NK-92 treated with Interleukin-12 subunit alpha and Interleukin-12 subunit beta, amount 100 ng/mL, for 24 hours (cell line): ENCODE data around the gene WFDC1.
A peak's percentile ranks its signal among the peaks of the same experiment; 100 is the strongest.

ENCODE experiments used
- DNase-seq: peaks from one replicate; lab custom pipeline; 2025; lab: John Stamatoyannopoulos, UW

The WFDC1 gene

GRCh38 chr16:84355149-84355548 is 60.5 kb downstream of the WFDC1 start:
- no peak for DNase-seq

- no peak for DNase-seq
Measured at GRCh38 chr16:84356176-84356575, 61.5 kb downstream of the WFDC1 start.

GRCh38 chr16:84356591-84357116 is 62.0 kb downstream of the WFDC1 start:
- DNase-seq = no peak

GRCh38 chr16:84357191-84357651 is 62.5 kb downstream of the WFDC1 start:
- no peak for DNase-seq

DNA sequence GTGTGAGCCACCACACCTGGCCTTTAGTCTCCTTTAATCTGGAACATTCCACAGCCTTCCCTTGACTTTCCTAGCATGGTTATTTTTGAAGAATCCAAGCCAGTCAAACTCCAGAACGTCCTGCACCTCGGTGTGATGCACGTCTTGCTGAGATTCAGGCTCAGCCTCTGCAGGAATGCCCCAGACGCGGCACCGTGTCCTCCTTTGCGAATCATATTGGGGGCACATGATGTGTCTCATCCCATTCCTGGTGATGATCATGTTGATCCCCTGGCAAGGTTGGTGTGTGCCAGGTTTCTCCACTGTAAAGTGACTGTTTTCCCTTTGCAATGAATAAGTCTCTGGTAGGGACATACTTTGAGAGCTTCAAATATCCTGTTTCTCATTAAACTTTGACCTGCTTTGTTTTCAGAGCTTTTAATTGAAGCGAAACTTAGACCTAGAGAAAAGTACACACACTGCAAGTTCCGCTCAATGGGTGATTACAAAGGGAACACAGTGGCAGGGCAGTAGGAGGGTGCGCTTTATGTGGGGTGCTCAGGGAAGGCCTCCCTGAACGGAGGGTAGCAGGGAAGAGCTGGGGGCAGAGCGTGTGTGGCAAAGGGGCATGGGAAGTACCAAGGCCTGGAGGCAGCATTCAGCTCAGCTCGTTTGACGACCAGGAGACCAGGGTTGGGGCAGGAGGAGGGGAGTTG is 64.1 kb downstream of the WFDC1 start:
- DNase-seq = no peak

GRCh38 chr16:84359326-84359725 is 64.6 kb downstream of the WFDC1 start:
- no peak for DNase-seq

DNA sequence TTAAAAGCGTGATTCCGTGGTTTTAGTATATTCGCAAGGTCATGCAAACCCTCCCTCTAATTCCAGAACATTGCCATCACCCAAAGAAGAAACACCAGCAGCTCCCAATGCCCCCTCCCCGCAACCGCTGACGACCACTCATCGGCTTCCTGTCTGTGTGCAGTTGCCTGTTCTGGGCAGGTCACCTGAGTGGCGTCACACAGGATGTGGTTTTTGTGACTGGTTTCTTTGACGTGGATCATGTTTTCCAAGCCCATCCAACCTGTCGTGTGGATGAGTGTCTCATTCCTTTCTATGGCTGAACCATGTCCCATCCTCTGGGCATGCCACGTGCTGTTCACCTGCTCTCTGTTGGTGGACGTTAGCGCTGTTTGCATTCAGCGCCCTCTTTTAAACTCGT is 65.5 kb downstream of the WFDC1 start:
- peak; percentile 7 for DNase-seq

GRCh38 chr16:84360748-84361147 is 66.1 kb downstream of the WFDC1 start:
- DNase-seq = no peak

DNA sequence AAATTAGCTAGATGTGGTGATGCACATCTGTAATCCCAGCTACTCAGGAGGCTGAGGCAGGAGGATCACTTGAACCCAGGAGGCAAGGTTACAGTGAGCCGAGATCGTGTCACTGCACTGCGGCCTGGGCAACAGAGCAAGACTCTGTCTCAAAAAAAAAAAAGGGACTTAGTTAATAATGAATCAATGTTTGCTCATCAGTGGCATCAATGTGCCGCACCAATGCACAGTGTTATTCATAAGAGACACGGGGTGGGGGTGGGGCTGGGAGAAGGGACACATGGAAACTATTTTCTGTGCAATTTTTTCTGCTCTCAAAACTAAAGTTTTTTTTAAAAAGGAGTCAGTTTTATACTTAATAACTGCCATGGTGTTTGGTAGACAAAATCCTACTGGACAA is 66.9 kb downstream of the WFDC1 start:
- DNase-seq = no peak

DNA sequence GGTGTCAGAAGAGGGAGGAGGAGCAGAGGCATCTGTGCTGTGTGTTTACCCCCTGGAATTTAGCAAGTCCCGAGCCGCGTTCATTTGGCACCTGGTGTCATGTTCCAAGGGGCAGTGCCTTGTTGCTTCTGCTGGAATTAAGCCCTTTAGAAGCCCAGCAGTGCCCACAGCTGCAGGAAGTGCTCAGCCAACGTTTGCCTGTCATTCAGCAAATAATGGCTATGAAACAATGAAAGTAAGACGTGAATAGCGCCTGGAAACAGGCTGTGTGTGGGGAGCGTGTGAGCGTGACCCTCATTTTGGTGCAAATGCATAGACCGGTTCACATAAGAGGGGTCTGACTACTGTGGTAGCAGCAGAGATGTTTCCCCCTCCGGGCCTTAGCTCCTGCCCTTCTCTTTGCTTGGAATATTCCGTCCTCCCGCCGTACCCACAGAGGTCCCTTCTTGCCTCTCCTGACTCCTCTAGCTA is 67.8 kb downstream of the WFDC1 start:
- DNase-seq = no peak

GRCh38 chr16:84366208-84366607 is 71.5 kb downstream of the WFDC1 start:
- no peak for DNase-seq

GRCh38 chr16:84367297-84367680 is 72.6 kb downstream of the WFDC1 start:
- no peak for DNase-seq

DNA sequence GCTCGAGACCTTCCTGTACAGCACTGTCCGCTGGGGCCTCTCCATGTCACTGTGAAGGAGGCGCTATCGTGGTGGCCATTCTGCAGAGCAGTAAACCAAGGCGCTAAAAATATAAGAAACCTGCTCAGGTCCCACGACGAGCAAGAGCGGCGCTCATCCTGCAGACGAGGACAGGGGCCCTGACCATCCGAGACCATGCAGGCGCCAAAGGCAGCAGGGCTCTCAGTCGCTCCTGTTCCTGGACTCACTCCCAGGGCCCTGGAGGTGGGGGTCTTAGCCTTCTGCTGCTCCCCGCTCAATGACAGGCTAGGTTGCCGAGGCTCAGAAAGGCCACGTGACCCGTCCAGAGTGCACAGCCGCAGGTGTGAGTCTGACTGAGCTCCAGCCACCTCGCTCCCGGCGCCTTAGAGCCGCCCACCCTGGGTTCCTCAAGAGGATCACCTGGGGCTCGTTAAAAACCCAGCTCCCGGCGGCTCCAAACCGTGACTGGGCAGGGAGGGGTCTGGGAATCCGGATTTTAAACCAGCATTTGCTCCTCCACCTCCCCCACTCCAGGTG is 73.2 kb downstream of the WFDC1 start:
- DNase-seq = no peak

GRCh38 chr16:84368308-84368996 is 73.8 kb downstream of the WFDC1 start, which contains the start of gene ATP2C2:
TSS of gene ATP2C2 (plus strand) at chr16:84368538. CDS start at chr16:84368616, 78 bp downstream.
- DNase-seq = no peak

DNA sequence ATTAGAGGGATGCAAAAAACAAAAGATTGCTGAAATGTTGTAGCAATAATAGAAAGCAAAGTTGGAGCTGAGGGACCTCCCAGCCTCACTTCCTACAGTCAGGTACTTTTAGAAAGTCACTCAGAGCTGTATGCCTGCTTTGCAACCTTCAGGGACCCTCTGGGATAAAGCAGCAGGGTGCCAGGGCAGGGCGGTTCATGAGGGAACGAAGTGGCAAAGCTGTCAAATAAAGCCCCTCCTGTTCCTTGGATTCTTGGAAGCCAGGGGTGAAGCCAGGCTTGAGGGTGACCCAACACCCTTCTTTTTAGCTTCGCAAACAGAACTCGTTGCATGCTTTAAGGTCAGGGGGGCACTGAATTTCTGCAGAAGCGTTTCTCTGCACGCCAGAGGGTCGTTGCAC is 74.4 kb downstream of the WFDC1 start:
- DNase-seq = no peak

- DNase-seq = no peak
Measured at GRCh38 chr16:84369938-84370627, 75.4 kb downstream of the WFDC1 start.

- DNase-seq = no peak
Measured at GRCh38 chr16:84370723-84371552, 76.3 kb downstream of the WFDC1 start.

DNA sequence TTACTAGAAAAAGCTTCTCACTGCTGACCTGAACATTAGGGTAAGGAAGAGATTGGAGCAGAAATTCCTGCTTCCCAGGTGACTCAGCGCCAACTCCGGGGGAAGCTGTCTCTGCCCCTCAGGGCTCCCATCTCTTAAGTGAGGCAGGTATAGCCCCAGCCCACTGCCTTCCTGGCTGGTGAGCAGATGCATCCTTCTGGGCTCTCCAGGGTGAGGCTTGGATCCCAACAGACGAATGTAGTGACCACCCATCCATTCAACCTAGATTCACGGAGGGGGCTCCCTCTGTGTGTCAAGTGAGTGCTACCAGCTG is 76.8 kb downstream of the WFDC1 start:
- no peak for DNase-seq

GRCh38 chr16:84373907-84374489 is 79.3 kb downstream of the WFDC1 start:
- no peak for DNase-seq

- DNase-seq = no peak
Measured at GRCh38 chr16:84378099-84378498, 83.4 kb downstream of the WFDC1 start.

DNA sequence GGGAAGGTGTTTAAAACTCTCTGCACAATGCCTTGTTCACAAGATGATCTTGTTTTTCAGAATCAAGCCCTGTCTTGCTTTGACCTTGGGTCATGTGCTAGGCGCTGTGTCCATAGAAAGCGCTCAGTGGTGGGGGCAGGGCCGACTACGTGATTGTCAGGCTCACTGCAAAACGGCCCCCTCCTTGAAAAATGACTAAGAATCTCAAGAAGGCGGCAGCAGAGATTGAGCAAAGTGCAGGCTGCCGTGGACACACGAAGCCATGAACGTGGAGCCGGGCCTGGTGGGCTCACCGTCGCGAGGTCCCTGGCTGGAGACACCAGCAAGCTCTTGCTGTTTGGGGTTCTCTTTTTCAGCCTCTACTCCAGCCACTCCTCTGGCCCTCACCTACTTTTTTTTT is 83.9 kb downstream of the WFDC1 start:
- DNase-seq = no peak
